MCF 10A (cell line): ENCODE results near the gene CST3. TPM values are rescaled to one million over a fixed set of nuclear protein-coding genes. Genes with fewer than 3 reads are reported as not detected.
A peak's percentile ranks its signal among the peaks of the same experiment; 100 is the strongest.

Experiments used
- BruUV-seq: library from RNA; stranded (reverse); fragments of 400-500 nt; replicated peaks from 2 replicates; lab custom pipeline; 2021; lab: Mats Ljungman, UMichigan
- CTCF ChIA-PET: fragments of 300-600 bp; sonication (Branson Sonifier 250); formaldehyde crosslinking; extraction: SDS; loops from one replicate; lab custom pipeline; 2021; ENCODE audit warnings: antibody characterized with exemption, inconsistent platforms; lab: Yijun Ruan, JAX
- POLR2A ChIA-PET: fragments of 300-600, 350-650 bp; sonication (Branson Sonifier 250); formaldehyde crosslinking; extraction: SDS; loops from one replicate; lab custom pipeline; 2020; ENCODE audit warnings: antibody characterized with exemption, inconsistent platforms; lab: Yijun Ruan, JAX
- DNase-seq: peaks from one replicate; pipeline ENCODE4 v3.0.0-alpha.2; 2018; ENCODE audit not compliant: unreplicated experiment
- H3K27ac Mint-ChIP-seq: one replicate; pipeline ENCODE4 v1.8.0; 2022; ENCODE audit warnings: mild to moderate bottlenecking, low read depth, mixed read lengths; ENCODE audit not compliant: unreplicated experiment
- H3K27me3 Mint-ChIP-seq: one replicate; pipeline ENCODE4 v1.8.0; 2022; ENCODE audit warnings: mixed read lengths; ENCODE audit not compliant: insufficient read depth, unreplicated experiment
- H3K36me3 Mint-ChIP-seq: one replicate; pipeline ENCODE4 v1.8.0; 2022; ENCODE audit warnings: mild to moderate bottlenecking, moderate library complexity, mixed read lengths; ENCODE audit not compliant: insufficient read depth, unreplicated experiment
- H3K4me1 Mint-ChIP-seq: one replicate; pipeline ENCODE4 v1.8.0; 2022; ENCODE audit warnings: mixed read lengths; ENCODE audit not compliant: insufficient read depth, unreplicated experiment
- H3K4me3 Mint-ChIP-seq: one replicate; pipeline ENCODE4 v1.8.0; 2022; ENCODE audit warnings: mild to moderate bottlenecking, moderate library complexity, mixed read lengths; ENCODE audit not compliant: unreplicated experiment
- H3K9me3 Mint-ChIP-seq: one replicate; pipeline ENCODE4 v1.8.0; 2022; ENCODE audit warnings: mixed read lengths; ENCODE audit not compliant: unreplicated experiment
- CTCF ChIP-seq: fragments of 200-600 bp; IDR thresholded peaks from one replicate; pipeline ENCODE4 v1.8.0; 2022; ENCODE audit warnings: antibody characterized with exemption, mild to moderate bottlenecking; ENCODE audit not compliant: unreplicated experiment
- intact Hi-C: fragments of 100-400 bp; cut with micrococcal nuclease; formaldehyde crosslinking; loops from 2 replicates; pipeline ENCODE4 v1.14.1; 2022
- total RNA-seq: library from RNA; stranded (reverse); gene quantifications from 2 replicates; pipeline ENCODE4 v1.2.3, GENCODE V29; 2022

The CST3 gene
- total RNA-seq, 1 experiment from 2014 or later = 303 TPM

GRCh38 chr20:23588434-23589403 lies 49.0 kb downstream of the CST3 start:
- Mint-ChIP-seq H3K27ac (no peak overlapping the region), H3K9me3 (no peaks in the 10 kb centered on the region), H3K4me3 (no peak overlapping the region), H3K4me1 (peaks cover 16% of the 10 kb centered on the region), H3K27me3 (no peaks in the 10 kb centered on the region), H3K36me3 (no peaks in the 10 kb centered on the region)
- POLR2A ChIA-PET = no interaction called here
- CTCF ChIA-PET = interaction anchor here (0.6 to 8.2 kb wide), 2 partner anchors 147 to 858 kb away, joined by 3 to 56 read pairs; no protein-coding TSS in a partner anchor
- TF ChIP-seq CTCF = no peak
- BruUV-seq = no TSS peak
- DNase-seq = no peak
- intact Hi-C loops = no loop called here

GRCh38 chr20:23587631-23588030 lies 50.1 kb downstream of the CST3 start:
- Mint-ChIP-seq H3K9me3 (no peaks in the 10 kb centered on the region), H3K4me1 (peaks cover 21% of the 10 kb centered on the region), H3K36me3 (no peaks in the 10 kb centered on the region), H3K4me3 (no peak overlapping the region), H3K27me3 (no peaks in the 10 kb centered on the region), H3K27ac (no peak overlapping the region)
- no peak for DNase-seq
- no TSS peak for BruUV-seq
- TF ChIP-seq CTCF = no peak
- ChIA-PET POLR2A (interaction anchor here (0.9 to 1.9 kb wide), 6 partner anchors 8 to 230 kb away, joined by 3 to 6 read pairs (median 3); no protein-coding TSS in a partner anchor), CTCF (interaction anchor here (0.6 to 8.2 kb wide), 6 partner anchors 15 to 857 kb away, joined by 3 to 56 read pairs (median 4); no protein-coding TSS in a partner anchor)
- intact Hi-C loops = no loop called here

GRCh38 chr20:23586735-23587525 lies 50.8 kb downstream of the CST3 start:
- POLR2A ChIA-PET = interaction anchor here (0.6 to 1.9 kb wide), 7 partner anchors 9 to 229 kb away, joined by 3 to 6 read pairs (median 3); no protein-coding TSS in a partner anchor
- H3K4me3 Mint-ChIP-seq = no peak overlapping the region
- no peaks in the 10 kb centered on the region for H3K36me3 Mint-ChIP-seq
- no peaks in the 10 kb centered on the region for H3K27me3 Mint-ChIP-seq
- TF ChIP-seq CTCF = no peak
- intact Hi-C loops = no loop called here
- no TSS peak for BruUV-seq
- peaks cover 21% of the 10 kb centered on the region for H3K4me1 Mint-ChIP-seq
- CTCF ChIA-PET = interaction anchor here (0.5 to 8.2 kb wide), 9 partner anchors 12 to 166 kb away, joined by 3 to 56 read pairs (median 4); partner anchors contain the start of gene NAPB
- DNase-seq = peak; percentile 56
- H3K27ac Mint-ChIP-seq = no peak overlapping the region
- no peaks in the 10 kb centered on the region for H3K9me3 Mint-ChIP-seq
